SK-N-MC (cell line): Measurements from ENCODE around the gene SEC14L1.

Experiments used
- DNase-seq: peaks from one replicate; pipeline ENCODE4 v3.0.0-alpha.2; 2011; ENCODE audit warnings: low read depth, low spot score
- H3K27ac ChIP-seq: fragments of 200-600 bp; sonication (generic); 2 replicates; pipeline ENCODE4 v1.5.1; 2016; ENCODE audit warnings: mixed run types
- H3K36me3 ChIP-seq: fragments of 200-600 bp; sonication (generic); 2 replicates; pipeline ENCODE4 v1.6.1; 2017; ENCODE audit warnings: antibody characterized with exemption, low read length, mixed read lengths; ENCODE audit not compliant: insufficient read depth
- H3K4me3 ChIP-seq: fragments of 200-600 bp; sonication (generic); 2 replicates; pipeline ENCODE4 v1.5.1; 2016
- H3K9ac ChIP-seq: fragments of 200-600 bp; sonication (generic); 2 replicates; pipeline ENCODE4 v1.8.0; 2017; ENCODE audit warnings: mixed run types, mixed read lengths; ENCODE audit not compliant: insufficient read length
- H3K9me3 ChIP-seq: fragments of 200-600 bp; sonication (generic); 2 replicates; pipeline ENCODE4 v1.6.1; 2017; ENCODE audit warnings: low read depth, mild to moderate bottlenecking, antibody characterized with exemption, low read length, moderate library complexity, mixed read lengths
- EZH2 ChIP-seq: fragments of 200-600 bp; sonication (generic); IDR thresholded peaks from one replicate; pipeline ENCODE4 v1.6.1; 2017; ENCODE audit warnings: antibody characterized with exemption
- FOXP2 ChIP-seq: optimal IDR thresholded peaks from 2 replicates; pipeline ENCODE3; 2011; ENCODE audit warnings: mild to moderate bottlenecking, moderate library complexity; ENCODE audit not compliant: insufficient read depth; ENCODE audit errors: extremely low read length, control extremely low read depth
- POLR2AphosphoS5 ChIP-seq: IDR thresholded peaks from 2 replicates; pipeline ENCODE4 v1.6.1; 2012; ENCODE audit warnings: mild to moderate bottlenecking, low read depth, low read length, borderline replicate concordance

SEC14L1 gene

GRCh38 chr17:77208217-77208808, 67.5 kb downstream of the SEC14L1 start:
- peak overlapping the region; percentile 12 for H3K9ac ChIP-seq
- peak overlapping the region; percentile 28 for H3K4me3 ChIP-seq
- TF ChIP-seq FOXP2 (no peak), POLR2AphosphoS5 (no peak), EZH2 (no peak)
- no peaks in the 10 kb centered on the region for H3K9me3 ChIP-seq
- no peak for DNase-seq
- peak overlapping the region; percentile 93 for H3K27ac ChIP-seq
- H3K36me3 ChIP-seq: peaks cover 85% of the 10 kb centered on the region

- Histone ChIP-seq H3K36me3 (peaks cover 85% of the 10 kb centered on the region), H3K27ac (peak overlapping the region; percentile 93), H3K4me3 (peak overlapping the region; percentile 28), H3K9ac (peak overlapping the region; percentile 12), H3K9me3 (no peaks in the 10 kb centered on the region)
- DNase-seq: peak; percentile 30
- TF ChIP-seq FOXP2: no peak
- TF ChIP-seq EZH2: no peak
- TF ChIP-seq POLR2AphosphoS5: no peak
Measured at GRCh38 chr17:77208856-77209255, 68.1 kb downstream of the SEC14L1 start.

- H3K9ac ChIP-seq: no peak overlapping the region
- H3K4me3 ChIP-seq: peak overlapping the region; percentile 28
- H3K9me3 ChIP-seq: no peaks in the 10 kb centered on the region
- DNase-seq: no peak
- TF ChIP-seq FOXP2 (no peak), POLR2AphosphoS5 (no peak)
- H3K36me3 ChIP-seq: peaks cover 88% of the 10 kb centered on the region
- peak overlapping the region; percentile 93 for H3K27ac ChIP-seq
Measured at GRCh38 chr17:77209330-77209748, 68.6 kb downstream of the SEC14L1 start.

GRCh38 chr17:77210331-77210730, 69.6 kb downstream of the SEC14L1 start:
- Histone ChIP-seq H3K9ac (peak overlapping the region; percentile 13), H3K4me3 (peak overlapping the region; percentile 61), H3K27ac (peak overlapping the region; percentile 79), H3K9me3 (no peaks in the 10 kb centered on the region), H3K36me3 (peaks cover 89% of the 10 kb centered on the region)
- DNase-seq: no peak
- TF ChIP-seq FOXP2 (no peak), EZH2 (no peak), POLR2AphosphoS5 (no peak)

GRCh38 chr17:77210946-77211541, 70.3 kb downstream of the SEC14L1 start:
- Histone ChIP-seq H3K9me3 (no peaks in the 10 kb centered on the region), H3K36me3 (peaks cover 83% of the 10 kb centered on the region), H3K9ac (peak overlapping the region; percentile 13), H3K4me3 (peak overlapping the region; percentile 61), H3K27ac (peak overlapping the region; percentile 79)
- TF ChIP-seq EZH2 (no peak), FOXP2 (peak; percentile 76)
- DNase-seq: no peak

- Histone ChIP-seq H3K4me3 (peak overlapping the region; percentile 61), H3K9me3 (no peaks in the 10 kb centered on the region), H3K27ac (peak overlapping the region; percentile 79; the same call in 1 of the 2 replicates), H3K36me3 (peaks cover 80% of the 10 kb centered on the region), H3K9ac (no peak overlapping the region)
- TF ChIP-seq FOXP2 (no peak), EZH2 (no peak), POLR2AphosphoS5 (no peak)
- DNase-seq: no peak
Measured at GRCh38 chr17:77211681-77212080, 70.9 kb downstream of the SEC14L1 start.

DNA sequence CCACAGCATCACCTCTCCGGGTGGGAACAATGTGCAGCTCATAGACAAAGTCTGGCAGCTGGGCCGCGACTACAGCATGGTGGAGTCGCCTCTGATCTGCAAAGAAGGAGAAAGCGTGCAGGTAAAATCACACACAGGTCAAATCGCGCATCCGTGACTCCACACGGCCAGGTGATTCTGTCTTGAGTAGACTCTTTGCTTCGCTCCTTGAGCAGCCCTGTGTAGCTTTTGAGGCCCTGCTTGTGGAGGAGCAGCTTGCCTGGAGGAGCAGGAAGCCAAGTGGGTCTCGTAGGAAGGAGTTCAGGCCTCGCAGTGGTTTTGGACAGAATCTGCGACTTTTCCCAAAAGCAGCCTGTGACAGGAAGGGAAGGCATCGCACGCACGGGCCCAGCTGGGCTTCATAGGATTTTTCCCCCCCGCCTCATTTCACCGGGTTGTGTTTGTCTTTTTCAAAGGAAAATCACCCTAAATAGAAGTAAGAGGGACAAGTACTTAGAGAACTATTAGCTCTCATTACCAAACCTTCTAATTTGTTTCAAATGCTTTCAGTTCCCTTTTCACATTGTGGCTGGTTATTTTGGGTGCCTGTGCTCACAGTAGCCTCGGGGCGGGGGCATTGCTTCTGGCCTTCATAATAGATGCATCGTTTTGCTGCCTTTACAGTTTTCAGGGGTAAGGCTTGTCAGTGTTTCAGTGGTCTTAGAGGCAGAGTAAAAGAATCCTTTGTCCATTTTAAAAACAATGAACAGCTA, 71.5 kb downstream of the SEC14L1 start:
- Histone ChIP-seq H3K9me3 (no peaks in the 10 kb centered on the region), H3K9ac (no peak overlapping the region), H3K36me3 (peaks cover 81% of the 10 kb centered on the region), H3K4me3 (no peak overlapping the region), H3K27ac (peak overlapping the region; percentile 7; the same call in 1 of the 2 replicates)
- TF ChIP-seq POLR2AphosphoS5: no peak
- no peak for TF ChIP-seq EZH2
- no peak for TF ChIP-seq FOXP2
- DNase-seq: no peak
